HG03095 (cell line): ENCODE data around the gene MYOG.

Experiments used
- ATAC-seq: cut with Tn5 transposase; IDR thresholded peaks from one replicate; pipeline ENCODE4 v1.9.1; 2021; ENCODE audit warnings: moderate library complexity; ENCODE audit not compliant: unreplicated experiment

MYOG gene

GRCh38 chr1:203117611-203118575 is 32.1 kb upstream of the MYOG start:
- no peak for ATAC-seq

GRCh38 chr1:203116091-203116820 is 30.4 kb upstream of the MYOG start:
- ATAC-seq = no peak

GRCh38 chr1:203114202-203114601 is 28.4 kb upstream of the MYOG start:
- ATAC-seq = no peak

DNA sequence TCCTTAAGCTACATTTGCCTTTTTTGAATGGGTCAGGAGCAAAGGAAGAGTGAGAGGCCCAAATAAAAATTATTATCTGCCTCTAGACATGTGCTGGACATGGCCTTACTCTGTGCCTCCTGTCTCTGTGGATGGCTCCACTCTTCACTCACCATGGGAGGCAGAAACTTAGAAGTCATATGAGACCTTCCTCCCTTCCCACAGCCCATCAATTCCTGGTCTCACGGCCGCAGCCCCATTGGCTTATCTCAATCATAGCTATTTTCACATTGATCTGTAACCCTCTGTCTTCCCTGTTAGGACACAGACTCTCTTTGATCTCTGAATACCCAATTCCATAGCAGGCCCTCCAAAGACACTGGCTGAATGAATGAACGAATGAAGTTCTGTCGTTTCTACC is 27.5 kb upstream of the MYOG start:
- no peak for ATAC-seq

- ATAC-seq = no peak
Observed at GRCh38 chr1:203112475-203112874, 26.7 kb upstream of the MYOG start.

- ATAC-seq = no peak
Observed at GRCh38 chr1:203104789-203105390, 19.1 kb upstream of the MYOG start.

- no peak for ATAC-seq
Observed at GRCh38 chr1:203103829-203104495, 18.1 kb upstream of the MYOG start.

DNA sequence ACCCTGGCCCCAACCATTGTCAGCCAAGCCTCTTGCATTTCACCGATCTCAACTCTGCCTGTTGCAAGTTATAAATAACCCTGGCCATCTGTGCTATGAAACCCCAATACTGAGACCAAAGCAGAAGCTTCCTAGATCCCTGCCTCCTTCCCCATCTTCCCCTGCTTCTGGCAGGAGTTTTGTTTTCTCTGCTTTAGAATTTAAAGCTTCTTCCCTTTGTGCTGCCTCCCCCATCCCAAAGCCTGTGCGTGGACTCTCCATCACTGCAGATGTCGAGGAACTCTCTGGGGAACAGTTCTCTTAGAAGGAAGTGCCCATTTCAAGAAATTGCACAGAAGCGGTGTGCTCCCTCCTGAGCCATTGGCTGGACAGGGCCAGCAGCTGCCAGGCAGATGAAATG is 17.4 kb upstream of the MYOG start:
- ATAC-seq = no peak

GRCh38 chr1:203101813-203102634 is 16.2 kb upstream of the MYOG start:
- no peak for ATAC-seq

DNA sequence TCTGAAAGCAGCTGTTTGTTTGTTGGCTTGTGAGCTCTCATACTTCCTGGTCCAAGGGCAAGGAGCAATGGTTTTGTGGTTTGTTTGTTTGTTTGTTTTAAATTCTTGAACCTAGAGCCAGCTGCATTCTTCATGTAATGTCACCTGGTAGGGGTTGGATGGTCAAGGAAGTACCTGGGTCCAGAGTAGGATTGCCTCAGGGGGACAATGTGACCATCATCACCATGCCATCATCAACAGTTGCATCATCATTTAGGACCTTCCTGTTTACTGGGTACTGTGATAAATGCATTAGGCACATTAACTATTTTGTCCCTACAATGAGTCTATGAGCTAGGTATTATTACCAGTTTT is 14.7 kb upstream of the MYOG start:
- no peak for ATAC-seq

DNA sequence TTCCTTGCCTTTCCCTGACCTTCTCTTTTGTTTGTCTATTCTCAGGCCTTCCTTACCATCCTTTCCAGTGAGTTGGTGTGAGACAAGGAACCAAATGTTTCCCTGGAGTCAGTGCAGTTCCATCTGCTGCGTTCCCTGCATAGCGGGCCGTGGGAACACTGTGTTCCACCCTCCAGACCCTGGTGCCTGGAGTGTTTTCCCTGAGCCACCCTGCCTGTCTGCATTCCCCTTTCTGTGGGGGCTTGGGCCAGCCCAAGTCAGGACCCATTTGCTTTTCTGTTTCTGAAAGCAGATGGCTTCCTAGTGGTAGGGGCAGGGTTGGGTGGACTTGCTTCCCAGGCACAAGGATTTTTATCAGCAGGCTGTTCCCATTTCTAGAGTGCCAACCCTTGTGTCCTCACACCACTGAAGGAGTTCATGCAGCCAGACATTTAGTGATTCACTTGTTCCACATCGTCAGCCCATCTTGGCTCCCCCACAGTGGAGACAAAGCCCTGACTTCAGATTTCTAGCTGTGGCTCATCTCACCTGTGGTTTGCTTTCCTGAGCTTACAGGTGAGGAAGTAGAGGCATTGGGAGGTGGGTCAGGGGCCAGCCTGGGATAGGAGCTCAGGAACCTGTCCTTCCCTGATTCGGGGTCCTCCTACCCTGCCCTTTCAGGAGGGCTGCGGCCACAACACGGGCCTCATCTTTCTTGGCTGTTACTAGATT is 14.1 kb upstream of the MYOG start:
- no peak for ATAC-seq

DNA sequence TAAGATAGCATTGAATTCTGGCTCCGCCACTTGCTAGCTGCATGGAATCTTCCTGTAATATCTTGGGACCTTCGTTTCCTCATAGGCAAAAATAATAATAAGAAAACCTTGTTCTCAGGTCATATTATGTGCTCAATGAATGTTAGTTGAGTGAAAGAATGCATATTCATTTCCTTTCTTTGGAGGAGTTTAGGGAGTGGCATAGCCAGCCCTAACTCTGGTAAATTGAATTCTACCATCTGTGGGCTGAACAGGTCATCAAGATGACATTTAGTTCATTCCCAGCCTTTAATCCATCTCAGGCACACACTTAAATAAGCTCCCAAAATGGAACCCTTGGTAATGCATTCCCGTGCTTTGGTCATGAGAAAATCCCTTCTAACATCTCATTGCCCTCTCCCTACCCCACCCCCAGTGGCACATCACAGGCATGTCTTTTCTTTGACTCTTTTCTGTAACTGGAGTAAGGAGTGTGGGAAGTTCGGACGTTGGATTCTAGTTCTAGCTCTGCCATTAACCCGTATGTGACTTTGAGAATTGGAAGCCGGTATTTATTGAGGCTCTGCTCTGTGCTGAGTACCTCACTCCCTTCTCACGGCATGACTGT is 13.2 kb upstream of the MYOG start:
- no peak for ATAC-seq

DNA sequence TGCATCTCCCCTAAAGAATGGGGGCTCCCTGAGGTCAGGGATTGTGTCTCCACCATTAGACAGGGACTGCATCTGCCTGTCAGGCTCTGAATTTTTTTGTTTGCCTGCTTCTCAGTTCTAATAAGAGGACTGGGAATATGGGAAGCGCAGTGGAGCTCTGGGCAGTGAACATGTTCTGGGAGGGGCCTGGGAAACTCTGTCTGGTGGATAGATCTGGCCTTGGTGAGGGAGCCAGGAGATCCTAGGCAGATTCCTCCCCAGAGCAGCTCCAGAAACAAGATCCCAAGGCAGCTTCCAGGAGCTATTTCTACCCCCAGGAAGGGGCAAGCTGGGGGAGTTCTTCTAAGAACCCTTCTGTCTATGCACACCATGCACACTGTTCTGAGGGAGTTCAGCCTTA is 12.6 kb upstream of the MYOG start:
- no peak for ATAC-seq

GRCh38 chr1:203097001-203097400 is 11.2 kb upstream of the MYOG start:
- no peak for ATAC-seq

- ATAC-seq = no peak
Observed at GRCh38 chr1:203096566-203096965, 10.8 kb upstream of the MYOG start.

- ATAC-seq = no peak
Observed at GRCh38 chr1:203095061-203095690, 9.4 kb upstream of the MYOG start.

GRCh38 chr1:203093754-203094410 is 8.1 kb upstream of the MYOG start:
- ATAC-seq = no peak

- no peak for ATAC-seq
Observed at GRCh38 chr1:203091761-203092330, 6.0 kb upstream of the MYOG start.
